Activated CD4-positive, alpha-beta memory T cell treated with anti-CD3 and anti-CD28 coated beads for 36 hours (primary cell): ENCODE data around the gene ARID1B. TPM values are rescaled to one million over a fixed set of nuclear protein-coding genes. Genes with fewer than 3 reads are reported as not detected.
A peak's percentile ranks its signal among the peaks of the same experiment; 100 is the strongest.

Experiments used
- CTCF ChIA-PET: fragments of 350-600 bp; sonication (Branson Sonifier 250); formaldehyde crosslinking; loops from one replicate; lab custom pipeline; 2021; ENCODE audit warnings: antibody characterized with exemption, inconsistent platforms; lab: Charles Lee
- POLR2A ChIA-PET: fragments of 350-600 bp; sonication (Branson Sonifier 250); formaldehyde crosslinking; loops from one replicate; lab custom pipeline; 2021; ENCODE audit warnings: antibody characterized with exemption; lab: Charles Lee
- DNase-seq: peaks from one replicate; pipeline ENCODE4 v3.0.0-alpha.2; 2020
- H3K27ac Mint-ChIP-seq: one replicate; pipeline ENCODE4 v1.8.0; 2021; ENCODE audit warnings: mixed read lengths
- H3K27me3 Mint-ChIP-seq: one replicate; pipeline ENCODE4 v1.8.0; 2021; ENCODE audit warnings: mixed read lengths
- H3K36me3 Mint-ChIP-seq: one replicate; pipeline ENCODE4 v1.8.0; 2021; ENCODE audit warnings: mixed read lengths
- H3K4me1 Mint-ChIP-seq: one replicate; pipeline ENCODE4 v1.8.0; 2021; ENCODE audit warnings: low read depth, mixed read lengths
- H3K4me3 Mint-ChIP-seq: one replicate; pipeline ENCODE4 v1.8.0; 2021; ENCODE audit warnings: mild to moderate bottlenecking, mixed read lengths
- H3K9me3 Mint-ChIP-seq: one replicate; pipeline ENCODE4 v1.8.0; 2021; ENCODE audit warnings: mixed read lengths
- intact Hi-C: fragments of 100-400 bp; cut with micrococcal nuclease; formaldehyde crosslinking; loops from one replicate; pipeline ENCODE4 v1.15.1; 2023
- total RNA-seq, 2 experiments: library from RNA; stranded (reverse); gene quantifications; one replicate each; pipeline ENCODE4 v1.2.3, GENCODE V29; 2021

ARID1B gene
- total RNA-seq, 2 experiments from 2014 or later: 39.0 to 41.5 TPM

- no peaks in the 10 kb centered on the region for H3K9me3 Mint-ChIP-seq
- no peak overlapping the region for H3K4me3 Mint-ChIP-seq
- ChIA-PET POLR2A (interaction anchor here (2.2 kb wide), 1 partner anchor 16 kb away, joined by 7 read pairs; no protein-coding TSS in a partner anchor), CTCF (interaction anchor here (0.6 to 1.1 kb wide), 2 partner anchors 8 to 291 kb away, joined by 3 read pairs; no protein-coding TSS in a partner anchor)
- peaks cover 65% of the 10 kb centered on the region for H3K4me1 Mint-ChIP-seq
- DNase-seq: no peak
- no peaks in the 10 kb centered on the region for H3K27me3 Mint-ChIP-seq
- intact Hi-C loops: no loop called here
- peak overlapping the region; percentile 46 for H3K27ac Mint-ChIP-seq
- no peaks in the 10 kb centered on the region for H3K36me3 Mint-ChIP-seq
Observed at GRCh38 chr6:156796627-156797026, 19.4 kb downstream of the ARID1B start.

- DNase-seq: no peak
- intact Hi-C loops: no loop called here
- Mint-ChIP-seq H3K9me3 (no peaks in the 10 kb centered on the region), H3K27me3 (no peaks in the 10 kb centered on the region), H3K4me1 (peaks cover 61% of the 10 kb centered on the region), H3K27ac (no peak overlapping the region), H3K4me3 (no peak overlapping the region), H3K36me3 (no peaks in the 10 kb centered on the region)
- POLR2A ChIA-PET: no interaction called here
- CTCF ChIA-PET: no interaction called here
Observed at GRCh38 chr6:156797901-156798735, 20.9 kb downstream of the ARID1B start.

- Mint-ChIP-seq H3K36me3 (peaks cover 9% of the 10 kb centered on the region), H3K27ac (no peak overlapping the region), H3K9me3 (no peaks in the 10 kb centered on the region), H3K4me3 (no peak overlapping the region), H3K4me1 (peaks cover 60% of the 10 kb centered on the region), H3K27me3 (no peaks in the 10 kb centered on the region)
- ChIA-PET CTCF (no interaction called here), POLR2A (no interaction called here)
- intact Hi-C loops: no loop called here
- no peak for DNase-seq
Observed at GRCh38 chr6:156801712-156802111, 24.5 kb downstream of the ARID1B start.

GRCh38 chr6:156803353-156803752 lies 26.2 kb downstream of the ARID1B start:
- H3K36me3 Mint-ChIP-seq: peaks cover 9% of the 10 kb centered on the region
- H3K27me3 Mint-ChIP-seq: no peaks in the 10 kb centered on the region
- H3K27ac Mint-ChIP-seq: no peak overlapping the region
- ChIA-PET CTCF (no interaction called here), POLR2A (interaction anchor here (1.1 kb wide), 1 partner anchor 23 kb away, joined by 3 read pairs; no protein-coding TSS in a partner anchor)
- no peaks in the 10 kb centered on the region for H3K9me3 Mint-ChIP-seq
- peaks cover 62% of the 10 kb centered on the region for H3K4me1 Mint-ChIP-seq
- H3K4me3 Mint-ChIP-seq: no peak overlapping the region
- intact Hi-C loops: no loop called here
- no peak for DNase-seq

- peaks cover 63% of the 10 kb centered on the region for H3K4me1 Mint-ChIP-seq
- peak; percentile 48 for DNase-seq
- H3K27ac Mint-ChIP-seq: peak overlapping the region; percentile 11
- POLR2A ChIA-PET: interaction anchor here (0.6 to 1.1 kb wide), 2 partner anchors 24 to 107 kb away, joined by 3 read pairs; no protein-coding TSS in a partner anchor
- H3K4me3 Mint-ChIP-seq: no peak overlapping the region
- intact Hi-C loops: no loop called here
- no peaks in the 10 kb centered on the region for H3K9me3 Mint-ChIP-seq
- H3K27me3 Mint-ChIP-seq: no peaks in the 10 kb centered on the region
- peaks cover 9% of the 10 kb centered on the region for H3K36me3 Mint-ChIP-seq
- CTCF ChIA-PET: interaction anchor here (0.9 kb wide), 1 partner anchor 8 kb away, joined by 3 read pairs; no protein-coding TSS in a partner anchor
Observed at GRCh38 chr6:156804402-156804801, 27.2 kb downstream of the ARID1B start.

- DNase-seq: no peak
- Mint-ChIP-seq H3K4me1 (peaks cover 76% of the 10 kb centered on the region), H3K27ac (no peak overlapping the region), H3K36me3 (peaks cover 9% of the 10 kb centered on the region), H3K4me3 (no peak overlapping the region), H3K27me3 (no peaks in the 10 kb centered on the region), H3K9me3 (no peaks in the 10 kb centered on the region)
- ChIA-PET POLR2A (no interaction called here), CTCF (no interaction called here)
- intact Hi-C loops: no loop called here
Observed at GRCh38 chr6:156806155-156806554, 29.0 kb downstream of the ARID1B start.

GRCh38 chr6:156807028-156807427 lies 29.9 kb downstream of the ARID1B start:
- no peak for DNase-seq
- intact Hi-C loops: no loop called here
- Mint-ChIP-seq H3K4me1 (peaks cover 77% of the 10 kb centered on the region), H3K27me3 (no peaks in the 10 kb centered on the region), H3K4me3 (no peak overlapping the region), H3K9me3 (no peaks in the 10 kb centered on the region), H3K36me3 (peaks cover 9% of the 10 kb centered on the region), H3K27ac (no peak overlapping the region)
- CTCF ChIA-PET: interaction anchor here (0.6 to 1.2 kb wide), 2 partner anchors 9 to 1277 kb away, joined by 3 read pairs; no protein-coding TSS in a partner anchor
- POLR2A ChIA-PET: interaction anchor here (0.6 kb wide), 1 partner anchor 1481 kb away, joined by 4 read pairs; no protein-coding TSS in a partner anchor

- ChIA-PET POLR2A (no interaction called here), CTCF (interaction anchor here (1.2 kb wide), 1 partner anchor 8 kb away, joined by 3 read pairs; no protein-coding TSS in a partner anchor)
- Mint-ChIP-seq H3K4me3 (no peak overlapping the region), H3K36me3 (peaks cover 9% of the 10 kb centered on the region), H3K27me3 (no peaks in the 10 kb centered on the region), H3K4me1 (peaks cover 80% of the 10 kb centered on the region), H3K27ac (no peak overlapping the region), H3K9me3 (no peaks in the 10 kb centered on the region)
- DNase-seq: no peak
- intact Hi-C loops: loop anchor here (2.0 kb wide), 1 partner anchor 13 kb away; no protein-coding TSS in a partner anchor
Observed at GRCh38 chr6:156807795-156808194, 30.6 kb downstream of the ARID1B start.

- Mint-ChIP-seq H3K4me1 (peaks cover 75% of the 10 kb centered on the region), H3K27ac (no peak overlapping the region), H3K36me3 (peaks cover 9% of the 10 kb centered on the region), H3K4me3 (no peak overlapping the region), H3K9me3 (no peaks in the 10 kb centered on the region), H3K27me3 (no peaks in the 10 kb centered on the region)
- intact Hi-C loops: loop anchor here (2.0 kb wide), 1 partner anchor 13 kb away; no protein-coding TSS in a partner anchor
- DNase-seq: no peak
- ChIA-PET CTCF (no interaction called here), POLR2A (no interaction called here)
Observed at GRCh38 chr6:156808287-156808686, 31.1 kb downstream of the ARID1B start.

GRCh38 chr6:156809034-156809433 lies 31.9 kb downstream of the ARID1B start:
- intact Hi-C loops: loop anchor here (2.0 kb wide), 1 partner anchor 14 kb away; no protein-coding TSS in a partner anchor
- H3K4me1 Mint-ChIP-seq: peaks cover 70% of the 10 kb centered on the region
- CTCF ChIA-PET: interaction anchor here (1.5 kb wide), 1 partner anchor 124 kb away, joined by 3 read pairs; no protein-coding TSS in a partner anchor
- no peak overlapping the region for H3K27ac Mint-ChIP-seq
- no peak overlapping the region for H3K4me3 Mint-ChIP-seq
- POLR2A ChIA-PET: no interaction called here
- H3K36me3 Mint-ChIP-seq: peaks cover 5% of the 10 kb centered on the region
- H3K9me3 Mint-ChIP-seq: no peaks in the 10 kb centered on the region
- no peaks in the 10 kb centered on the region for H3K27me3 Mint-ChIP-seq
- DNase-seq: no peak

GRCh38 chr6:156809446-156810178 lies 32.4 kb downstream of the ARID1B start:
- intact Hi-C loops: loop anchor here (2.0 kb wide), 1 partner anchor 15 kb away; no protein-coding TSS in a partner anchor

More at GRCh38 chr6:156809446-156810178, 32.4 kb downstream of the ARID1B start:
- peak overlapping the region; percentile 26 for H3K27ac Mint-ChIP-seq
- no peaks in the 10 kb centered on the region for H3K27me3 Mint-ChIP-seq
- H3K4me3 Mint-ChIP-seq: no peak overlapping the region
- ChIA-PET POLR2A (no interaction called here), CTCF (interaction anchor here (0.6 to 1.5 kb wide), 2 partner anchors 124 to 245 kb away, joined by 3 read pairs; no protein-coding TSS in a partner anchor)
- no peaks in the 10 kb centered on the region for H3K9me3 Mint-ChIP-seq
- H3K36me3 Mint-ChIP-seq: no peaks in the 10 kb centered on the region
- DNase-seq: no peak
- H3K4me1 Mint-ChIP-seq: peaks cover 70% of the 10 kb centered on the region
